PC-9 (cell line): ENCODE measurements around the gene LRRC39. TPM values are rescaled to one million over a fixed set of nuclear protein-coding genes. Genes with fewer than 3 reads are reported as not detected.

ENCODE experiments used
- BruUV-seq: library from RNA; stranded (reverse); fragments of 400-500 nt; replicated peaks from 2 replicates; lab custom pipeline; 2021; lab: Mats Ljungman, UMichigan
- CTCF ChIA-PET: fragments of 300-600 bp; sonication (Branson Sonifier 250); formaldehyde crosslinking; loops from one replicate; lab custom pipeline; 2022; ENCODE audit warnings: antibody characterized with exemption; lab: Charles Lee
- POLR2A ChIA-PET: fragments of 300-600 bp; sonication (Branson Sonifier 250); formaldehyde crosslinking; loops from one replicate; lab custom pipeline; 2022; ENCODE audit warnings: antibody characterized with exemption; ENCODE audit not compliant: unreplicated experiment; lab: Charles Lee
- DNase-seq, 2 experiments: peaks; one replicate each; pipeline versions ENCODE4 v3.0.0 to v3.0.0-alpha.2; 2015 to 2022; ENCODE audit warnings: mixed read lengths in 1 of 2
- H2AFZ ChIP-seq: fragments of 200-600 bp; sonication (generic); 2 replicates; pipeline ENCODE4 v1.8.1; 2017; ENCODE audit warnings: antibody characterized with exemption
- H3F3A ChIP-seq: fragments of 200-600 bp; sonication (generic); 2 replicates; pipeline ENCODE4 v1.8.1; 2017; ENCODE audit warnings: antibody characterized with exemption, mild to moderate bottlenecking, low read depth; ENCODE audit not compliant: insufficient read depth
- H3K27ac ChIP-seq: fragments of 200-600 bp; sonication (generic); 2 replicates; pipeline ENCODE4 v1.6.1; 2016; ENCODE audit warnings: mixed run types
- H3K27me3 ChIP-seq: fragments of 200-600 bp; sonication (generic); 2 replicates; pipeline ENCODE4 v1.6.1; 2016; ENCODE audit warnings: low read depth, mixed run types; ENCODE audit not compliant: insufficient read depth
- H3K36me3 ChIP-seq: fragments of 200-600 bp; sonication (generic); 2 replicates; pipeline ENCODE4 v1.6.1; 2016; ENCODE audit warnings: low read depth, mixed run types
- H3K4me1 ChIP-seq: fragments of 200-600 bp; sonication (generic); replicated peaks from 2 replicates; pipeline ENCODE4 v1.6.1; 2016; ENCODE audit warnings: mixed run types; ENCODE audit not compliant: insufficient read depth
- H3K4me2 ChIP-seq: fragments of 200-600 bp; sonication (generic); 2 replicates; pipeline ENCODE4 v1.6.1; 2017; ENCODE audit warnings: mixed run types
- H3K4me3 ChIP-seq: fragments of 200-600 bp; sonication (generic); 2 replicates; pipeline ENCODE4 v1.6.1; 2016; ENCODE audit warnings: mixed run types
- H3K79me2 ChIP-seq: fragments of 200-600 bp; sonication (generic); 2 replicates; pipeline ENCODE4 v1.6.1; 2017; ENCODE audit warnings: low read depth, mixed run types
- H3K9me2 ChIP-seq: fragments of 200-600 bp; sonication (generic); 2 replicates; pipeline ENCODE4 v1.8.1; 2017; ENCODE audit warnings: mild to moderate bottlenecking; ENCODE audit not compliant: insufficient read depth
- H3K9me3 ChIP-seq: fragments of 200-600 bp; sonication (generic); 2 replicates; pipeline ENCODE4 v1.8.1; 2016; ENCODE audit warnings: low read depth; ENCODE audit not compliant: insufficient read depth
- H4K20me1 ChIP-seq: fragments of 200-600 bp; sonication (generic); 2 replicates; pipeline ENCODE4 v1.8.1; 2017; ENCODE audit not compliant: insufficient read depth
- CTCF ChIP-seq: fragments of 200-600 bp; sonication (generic); conservative IDR thresholded peaks from 2 replicates; pipeline ENCODE4 v1.6.1; 2017; ENCODE audit warnings: mixed run types, antibody characterized with exemption, mild to moderate bottlenecking, moderate library complexity
- EZH2 ChIP-seq: fragments of 200-600 bp; sonication (generic); IDR thresholded peaks from 2 replicates; pipeline ENCODE4 v1.8.0; 2017; ENCODE audit warnings: antibody characterized with exemption, low read depth
- intact Hi-C: fragments of 100-400 bp; cut with micrococcal nuclease; formaldehyde crosslinking; loops from one replicate; pipeline ENCODE4 v1.10.0; 2022; ENCODE audit not compliant: unreplicated experiment
- total RNA-seq: library from RNA; stranded (reverse); gene quantifications from 2 replicates; pipeline ENCODE4 v1.2.3, GENCODE V29; 2021

LRRC39 gene
- total RNA-seq, 1 experiment from 2014 or later: 0.85 TPM

GRCh38 chr1:100168051-100168450 is 10.0 kb downstream of the LRRC39 start:
- TF ChIP-seq CTCF: no peak
- TF ChIP-seq EZH2: no peak
- H3K27ac ChIP-seq: no peak overlapping the region
- no peak overlapping the region for H3K4me3 ChIP-seq
- no peaks in the 10 kb centered on the region for H3K4me1 ChIP-seq
- H3K27me3 ChIP-seq: no peaks in the 10 kb centered on the region
- H3K9me2 ChIP-seq: no peaks in the 10 kb centered on the region
- H2AFZ ChIP-seq: no peak overlapping the region
- no peaks in the 10 kb centered on the region for H3K36me3 ChIP-seq
- H3F3A ChIP-seq: no peaks in the 10 kb centered on the region
- H4K20me1 ChIP-seq: no peaks in the 10 kb centered on the region
- no peaks in the 10 kb centered on the region for H3K9me3 ChIP-seq
- CTCF ChIA-PET: no interaction called here
- no peaks in the 10 kb centered on the region for H3K79me2 ChIP-seq
- POLR2A ChIA-PET: no interaction called here
- no peak overlapping the region for H3K4me2 ChIP-seq
- intact Hi-C loops: no loop called here
- DNase-seq: peak in 1 of 2 experiments; percentile 31
- BruUV-seq: no TSS peak

GRCh38 chr1:100164702-100165101 is 13.4 kb downstream of the LRRC39 start:
- no peak for DNase-seq
- no peak overlapping the region for H3K27ac ChIP-seq
- no peaks in the 10 kb centered on the region for H3K79me2 ChIP-seq
- no peaks in the 10 kb centered on the region for H3K9me3 ChIP-seq
- no peaks in the 10 kb centered on the region for H3K36me3 ChIP-seq
- no peak overlapping the region for H3K4me3 ChIP-seq
- intact Hi-C loops: no loop called here
- ChIA-PET CTCF (no interaction called here), POLR2A (no interaction called here)
- no peaks in the 10 kb centered on the region for H3K27me3 ChIP-seq
- no peaks in the 10 kb centered on the region for H3F3A ChIP-seq
- no peak overlapping the region for H2AFZ ChIP-seq
- BruUV-seq: no TSS peak
- H3K4me2 ChIP-seq: no peak overlapping the region
- no peak for TF ChIP-seq CTCF
- TF ChIP-seq EZH2: no peak
- H4K20me1 ChIP-seq: no peaks in the 10 kb centered on the region
- no peaks in the 10 kb centered on the region for H3K4me1 ChIP-seq
- H3K9me2 ChIP-seq: no peaks in the 10 kb centered on the region

GRCh38 chr1:100164216-100164615 is 13.8 kb downstream of the LRRC39 start:
- BruUV-seq: no TSS peak
- Histone ChIP-seq H3K4me1 (no peaks in the 10 kb centered on the region), H3K27ac (no peak overlapping the region), H3K27me3 (no peaks in the 10 kb centered on the region), H3F3A (no peaks in the 10 kb centered on the region), H3K9me2 (no peaks in the 10 kb centered on the region), H3K79me2 (no peaks in the 10 kb centered on the region), H2AFZ (no peak overlapping the region), H3K36me3 (no peaks in the 10 kb centered on the region), H3K4me2 (no peak overlapping the region), H3K9me3 (no peaks in the 10 kb centered on the region), H3K4me3 (no peak overlapping the region), H4K20me1 (no peaks in the 10 kb centered on the region)
- TF ChIP-seq EZH2: no peak
- TF ChIP-seq CTCF: no peak
- intact Hi-C loops: no loop called here
- DNase-seq: no peak
- ChIA-PET CTCF (no interaction called here), POLR2A (no interaction called here)
